22Rv1 (cell line): ENCODE data around the gene JUND.

Experiments
- H3K27ac ChIP-seq: fragments of 450-650 bp; 2 replicates; pipeline ENCODE4 v1.5.1; 2017
- ZFX ChIP-seq: fragments of 450-650 bp; IDR thresholded peaks from 2 replicates; pipeline ENCODE4 v1.6.1; 2017; ENCODE audit warnings: antibody characterized with exemption, borderline replicate concordance
- TF ChIP-seq, protein P1 (sequence below): fragments of 450-650 bp; IDR thresholded peaks from 2 replicates; pipeline ENCODE4 v1.5.1; 2017; ENCODE audit warnings: mild to moderate bottlenecking

JUND gene

DNA sequence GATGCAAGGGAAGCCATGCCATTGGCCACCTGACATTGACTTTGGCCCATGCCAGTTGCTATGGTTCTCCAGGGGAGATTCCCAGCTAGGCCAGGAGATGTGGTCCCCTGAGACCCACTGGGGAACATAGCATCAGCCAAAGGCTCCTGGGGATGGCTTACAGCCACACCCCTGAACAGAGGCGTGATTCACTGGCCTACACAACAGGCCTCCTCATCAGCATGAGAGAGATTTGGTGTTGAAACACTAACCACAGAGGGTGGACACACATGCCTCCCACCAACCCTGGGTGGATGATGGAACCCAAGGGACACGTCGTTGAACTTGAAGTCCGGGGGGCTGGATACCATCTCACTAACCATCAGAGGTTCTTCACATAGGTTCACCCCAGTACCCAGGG, 21.5 kb downstream of the JUND start:
- no peak overlapping the region for H3K27ac ChIP-seq
- no peak for TF ChIP-seq ZFX
- TF ChIP-seq, protein P1, sequence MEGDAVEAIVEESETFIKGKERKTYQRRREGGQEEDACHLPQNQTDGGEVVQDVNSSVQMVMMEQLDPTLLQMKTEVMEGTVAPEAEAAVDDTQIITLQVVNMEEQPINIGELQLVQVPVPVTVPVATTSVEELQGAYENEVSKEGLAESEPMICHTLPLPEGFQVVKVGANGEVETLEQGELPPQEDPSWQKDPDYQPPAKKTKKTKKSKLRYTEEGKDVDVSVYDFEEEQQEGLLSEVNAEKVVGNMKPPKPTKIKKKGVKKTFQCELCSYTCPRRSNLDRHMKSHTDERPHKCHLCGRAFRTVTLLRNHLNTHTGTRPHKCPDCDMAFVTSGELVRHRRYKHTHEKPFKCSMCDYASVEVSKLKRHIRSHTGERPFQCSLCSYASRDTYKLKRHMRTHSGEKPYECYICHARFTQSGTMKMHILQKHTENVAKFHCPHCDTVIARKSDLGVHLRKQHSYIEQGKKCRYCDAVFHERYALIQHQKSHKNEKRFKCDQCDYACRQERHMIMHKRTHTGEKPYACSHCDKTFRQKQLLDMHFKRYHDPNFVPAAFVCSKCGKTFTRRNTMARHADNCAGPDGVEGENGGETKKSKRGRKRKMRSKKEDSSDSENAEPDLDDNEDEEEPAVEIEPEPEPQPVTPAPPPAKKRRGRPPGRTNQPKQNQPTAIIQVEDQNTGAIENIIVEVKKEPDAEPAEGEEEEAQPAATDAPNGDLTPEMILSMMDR = no peak

DNA sequence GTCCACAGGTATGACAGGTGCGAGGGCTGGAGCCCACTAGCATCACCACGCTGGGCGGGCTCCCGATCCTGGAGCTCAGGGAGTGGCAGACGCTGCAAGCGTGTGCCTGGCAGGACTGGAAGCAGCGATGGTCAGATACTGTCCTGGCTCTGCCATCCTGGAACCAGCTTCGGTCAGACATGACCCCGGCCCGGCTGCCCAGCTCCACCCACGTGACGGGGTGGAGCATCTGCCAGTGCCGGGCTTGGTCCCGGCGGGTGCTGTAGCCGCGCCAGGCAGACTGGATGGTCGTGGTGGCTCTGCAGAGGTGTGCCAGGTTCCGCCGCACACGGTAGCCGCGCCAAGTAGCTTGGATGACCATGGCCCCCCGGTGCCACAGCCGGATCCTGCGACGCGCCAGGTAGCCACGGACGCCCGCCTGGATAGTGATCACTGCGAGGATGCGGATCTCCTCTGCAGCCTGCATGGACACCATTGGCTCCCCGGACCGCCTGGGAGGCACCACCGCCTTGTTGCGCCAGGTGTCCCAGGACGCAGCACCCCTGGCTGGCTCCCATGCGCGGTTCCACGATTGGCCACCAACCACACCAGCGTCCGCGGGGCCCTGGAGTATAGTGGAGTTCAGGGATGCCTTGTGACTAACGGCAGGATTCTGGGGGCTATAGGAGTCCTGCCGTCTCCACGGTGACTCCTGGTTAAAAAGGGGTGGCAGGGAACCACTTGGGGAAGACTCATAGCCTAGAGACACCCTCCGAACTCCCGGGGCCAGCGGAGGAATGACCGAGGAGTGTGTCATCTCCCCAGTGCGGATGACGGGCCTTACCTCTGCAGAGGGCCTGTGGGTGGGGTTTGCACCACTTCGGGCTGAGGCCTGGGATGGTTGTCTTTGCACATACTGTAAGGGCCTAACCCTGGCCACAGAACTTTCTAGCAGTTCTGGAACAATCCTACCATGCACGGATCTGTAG, 23.6 kb downstream of the JUND start:
- no peak for TF ChIP-seq ZFX
- TF ChIP-seq, protein P1 = no peak
- no peak overlapping the region for H3K27ac ChIP-seq

DNA sequence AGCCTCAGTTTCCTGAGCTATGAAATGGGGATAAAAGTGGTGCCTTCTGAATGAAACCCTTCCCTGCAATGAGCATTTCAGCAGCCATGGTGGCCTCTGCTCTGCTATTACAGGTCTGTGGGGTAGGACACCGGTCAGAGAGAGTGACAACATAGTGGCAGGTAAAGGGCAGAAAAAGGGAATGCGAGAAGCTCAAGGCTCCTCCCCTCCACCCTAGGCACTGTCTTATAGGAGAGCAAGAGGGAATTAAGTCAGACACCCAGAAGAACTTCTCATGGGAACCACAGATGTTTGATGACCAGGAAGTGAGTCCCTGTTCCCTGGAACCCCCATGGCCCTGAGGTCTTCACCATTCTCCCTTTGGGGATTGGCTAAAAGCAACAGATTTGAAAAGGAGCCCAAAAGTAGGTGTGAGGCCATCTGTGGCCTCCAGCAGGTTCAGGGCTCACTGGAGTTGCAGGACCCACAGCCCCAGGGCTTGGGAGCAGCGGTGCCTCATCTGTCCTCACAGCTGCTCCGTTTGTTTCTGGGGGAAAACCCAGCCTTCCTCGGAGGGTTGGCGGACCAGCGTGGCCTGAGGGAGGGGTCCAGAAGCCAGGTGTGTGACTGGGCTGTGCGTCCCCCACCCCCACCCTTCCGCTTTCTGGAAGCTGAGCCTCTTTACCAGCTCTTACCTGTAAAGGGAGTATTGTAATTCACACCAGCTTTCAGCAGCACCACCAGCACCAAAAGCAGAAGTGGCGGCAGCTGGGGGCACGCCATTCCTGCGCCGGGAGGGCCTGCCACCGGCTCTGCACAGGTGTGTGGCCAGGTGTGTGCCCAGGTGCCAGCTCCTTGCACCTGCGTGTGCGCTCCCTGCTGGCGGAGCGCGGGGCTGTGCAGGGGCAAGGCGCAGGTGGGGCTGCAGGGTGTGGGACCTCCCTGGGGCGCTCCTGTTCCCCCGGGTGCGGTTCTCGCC, 26.6 kb downstream of the JUND start:
- TF ChIP-seq ZFX = no peak
- TF ChIP-seq, protein P1 = peak; percentile 79
- no peak overlapping the region for H3K27ac ChIP-seq

DNA sequence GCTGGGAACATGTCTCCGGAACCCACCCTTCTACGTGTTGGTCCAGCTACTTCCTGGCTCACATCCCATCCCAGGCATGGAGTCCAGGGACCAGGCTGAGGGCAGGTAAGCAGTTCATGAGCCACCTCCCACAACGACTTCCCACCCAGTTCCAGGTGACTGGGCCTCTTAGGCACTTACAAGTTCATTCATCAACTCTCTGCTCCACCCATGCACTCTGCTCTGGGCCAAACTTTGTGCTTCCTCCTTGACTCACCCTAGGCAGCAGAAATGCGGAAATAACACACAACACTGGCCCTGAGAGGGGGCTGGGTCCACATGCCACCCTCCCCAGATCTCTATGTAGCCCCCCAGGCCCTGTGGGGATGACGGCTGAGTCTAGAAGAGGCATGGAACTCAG, 27.7 kb downstream of the JUND start:
- TF ChIP-seq ZFX = no peak
- TF ChIP-seq, protein P1 = no peak
- H3K27ac ChIP-seq = no peak overlapping the region

DNA sequence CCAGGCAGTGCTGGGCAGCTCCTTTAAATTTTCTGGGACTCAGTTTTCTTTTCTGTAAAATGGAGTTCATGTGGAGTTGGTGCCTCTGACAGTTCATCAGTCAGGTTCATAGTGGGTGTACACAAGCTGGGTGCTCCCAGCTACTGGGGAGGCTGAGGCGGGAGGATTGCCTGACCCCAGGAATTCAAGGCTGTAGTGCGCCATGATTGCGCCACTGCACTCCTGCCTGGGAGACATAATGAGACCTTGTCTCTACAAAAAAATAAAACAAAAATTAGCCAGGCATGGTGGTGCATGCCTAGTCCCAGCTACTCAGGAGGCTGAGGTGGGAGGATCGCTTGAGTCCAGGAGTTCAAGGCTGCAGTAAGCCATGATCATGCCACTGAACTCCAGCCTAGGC, 28.3 kb downstream of the JUND start:
- no peak overlapping the region for H3K27ac ChIP-seq
- TF ChIP-seq, protein P1 = no peak
- no peak for TF ChIP-seq ZFX

DNA sequence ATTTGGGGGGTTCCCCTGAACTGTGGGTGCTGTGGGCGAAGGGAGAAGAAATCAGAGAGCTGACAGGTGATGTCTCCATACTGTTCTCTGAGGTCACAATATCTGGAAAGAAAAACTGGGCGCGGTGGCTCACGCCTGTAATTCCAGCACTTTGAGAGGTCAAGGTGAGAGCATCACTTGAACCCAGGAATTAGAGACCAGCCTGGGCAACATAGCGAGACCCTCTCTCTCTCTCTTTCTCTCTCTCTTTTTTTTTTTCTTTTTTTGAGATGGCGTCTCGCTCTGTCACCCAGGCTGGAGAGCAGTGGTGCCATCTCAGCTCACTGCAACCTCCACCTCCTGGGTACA, 29.1 kb downstream of the JUND start:
- H3K27ac ChIP-seq = no peak overlapping the region
- TF ChIP-seq, protein P1 = no peak
- no peak for TF ChIP-seq ZFX
